Coronary artery (tissue), 2 donors: ENCODE results near the gene SUCLA2.
A peak's percentile ranks its signal among the peaks of the same experiment; 100 is the strongest.

Source experiments
- DNase-seq: peaks from one replicate; pipeline ENCODE4 v3.0.0-alpha.2; 2017; ENCODE audit warnings: low spot score
- H3K27ac ChIP-seq, 2 donors: fragments of 200-600 bp; sonication (generic); one replicate each; pipeline ENCODE4 v1.5.1; 2016 to 2019
- H3K4me3 ChIP-seq: fragments of 200-600 bp; sonication (generic); 2 replicates; pipeline ENCODE4 v1.5.1; 2016; ENCODE audit warnings: mild to moderate bottlenecking, moderate library complexity
- CTCF ChIP-seq: fragments of 200-600 bp; sonication (generic); IDR thresholded peaks from one replicate; pipeline ENCODE4 v1.5.1; 2019; ENCODE audit warnings: antibody characterized with exemption

Gene SUCLA2

DNA sequence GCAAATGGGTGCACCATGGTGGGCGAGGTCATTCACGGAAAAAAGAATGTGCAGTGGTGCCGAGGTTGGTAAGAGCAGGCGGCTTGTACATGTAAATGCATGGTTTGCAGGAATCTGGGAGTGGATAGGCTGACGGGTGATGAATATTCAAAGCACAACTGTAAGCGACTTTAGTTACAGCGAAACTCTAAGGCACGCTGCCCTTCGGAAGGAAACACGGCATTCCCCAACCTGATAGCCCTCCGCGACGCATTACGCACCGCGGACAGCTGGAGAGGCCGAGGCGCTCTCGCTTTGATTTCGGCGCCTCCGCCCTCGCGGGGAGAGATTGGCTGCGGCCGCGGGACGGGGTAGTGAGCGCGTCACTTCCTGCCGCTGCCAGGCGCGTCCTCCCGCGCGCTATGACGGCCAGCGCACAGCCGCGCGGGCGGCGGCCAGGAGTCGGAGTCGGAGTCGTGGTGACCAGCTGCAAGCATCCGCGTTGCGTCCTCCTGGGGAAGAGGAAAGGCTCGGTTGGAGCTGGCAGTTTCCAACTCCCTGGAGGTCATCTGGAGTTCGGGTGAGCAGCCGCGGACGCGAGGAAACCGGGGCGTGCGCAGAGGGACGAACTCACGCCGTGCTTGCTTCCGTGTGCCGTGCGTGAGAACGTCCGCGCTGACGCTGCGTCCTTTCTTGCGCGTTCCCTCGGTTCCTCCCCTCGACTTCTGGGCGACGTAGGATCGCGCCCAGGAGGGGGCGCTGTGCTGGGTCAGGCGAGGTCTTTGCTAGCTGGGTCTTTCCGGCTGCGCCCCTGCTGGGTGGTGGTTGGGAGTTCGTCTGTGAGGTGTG is 36.5 kb upstream of the SUCLA2 start, which contains the start of gene NUDT15:
NUDT15 (plus strand) TSS at position 381 of the 828 bp plus-strand sequence; CDS start at position 402, 21 bp downstream.
- Histone ChIP-seq H3K4me3 (peak within 1 kb of the TSS; percentile 81), H3K27ac (peak within 1 kb of the TSS; percentile 95 to 96)
- peak; percentile 97 for TF ChIP-seq CTCF
- peak; percentile 94 for DNase-seq

DNA sequence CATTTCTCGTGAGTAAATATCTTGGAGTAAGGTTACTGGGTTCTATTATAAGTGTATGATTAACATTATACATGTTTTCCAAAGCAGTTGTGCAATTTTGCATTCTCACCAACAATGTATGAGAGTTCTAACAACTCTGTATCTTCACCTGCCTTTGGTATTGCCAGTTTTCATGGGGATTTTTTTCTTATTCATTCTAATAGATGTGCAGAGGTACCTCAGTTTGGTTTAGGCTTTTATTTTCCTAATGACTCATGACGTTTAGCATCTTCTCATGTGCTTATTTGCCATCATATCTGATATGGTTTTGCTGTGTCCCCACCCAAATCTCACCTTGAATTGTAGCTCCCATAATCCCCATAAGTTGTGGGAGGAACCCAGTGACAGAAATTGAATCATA is 28.8 kb upstream of the SUCLA2 start:
- no peak for DNase-seq
- H3K4me3 ChIP-seq: no peak overlapping the region
- no peak for TF ChIP-seq CTCF
- H3K27ac ChIP-seq: no peak overlapping the region

- no peak for TF ChIP-seq CTCF
- H3K27ac ChIP-seq: no peak overlapping the region
- no peak overlapping the region for H3K4me3 ChIP-seq
- DNase-seq: no peak
These were observed 27.0 kb upstream of the SUCLA2 start for GRCh38 chr13:48028066-48028465.

GRCh38 chr13:48019796-48020195 is 18.7 kb upstream of the SUCLA2 start:
- TF ChIP-seq CTCF: no peak
- H3K4me3 ChIP-seq: no peak overlapping the region
- H3K27ac ChIP-seq: no peak overlapping the region
- DNase-seq: no peak

DNA sequence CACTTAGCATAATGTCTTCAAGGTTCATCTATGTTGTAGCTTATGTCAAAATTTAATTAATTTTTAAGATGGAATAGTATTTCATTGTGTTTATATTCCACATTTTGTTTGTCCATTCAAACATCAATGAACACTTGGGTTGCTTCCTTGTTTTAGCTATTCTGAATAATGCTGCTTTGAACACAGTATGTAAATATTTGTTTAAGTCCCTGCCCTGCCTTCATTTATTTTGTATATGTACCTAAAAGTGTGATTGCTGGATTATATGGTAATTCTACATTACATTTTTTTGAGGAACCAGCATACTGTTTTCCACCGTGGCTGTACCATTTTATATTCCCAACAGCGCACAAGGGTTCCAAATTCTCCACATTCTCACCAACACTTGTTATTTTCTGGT is 17.6 kb upstream of the SUCLA2 start:
- no peak for DNase-seq
- Histone ChIP-seq H3K4me3 (no peak overlapping the region), H3K27ac (no peak overlapping the region)
- no peak for TF ChIP-seq CTCF

- Histone ChIP-seq H3K27ac (no peak overlapping the region), H3K4me3 (no peak overlapping the region)
- DNase-seq: no peak
- no peak for TF ChIP-seq CTCF
These were observed 13.3 kb upstream of the SUCLA2 start for GRCh38 chr13:48014359-48014758.

DNA sequence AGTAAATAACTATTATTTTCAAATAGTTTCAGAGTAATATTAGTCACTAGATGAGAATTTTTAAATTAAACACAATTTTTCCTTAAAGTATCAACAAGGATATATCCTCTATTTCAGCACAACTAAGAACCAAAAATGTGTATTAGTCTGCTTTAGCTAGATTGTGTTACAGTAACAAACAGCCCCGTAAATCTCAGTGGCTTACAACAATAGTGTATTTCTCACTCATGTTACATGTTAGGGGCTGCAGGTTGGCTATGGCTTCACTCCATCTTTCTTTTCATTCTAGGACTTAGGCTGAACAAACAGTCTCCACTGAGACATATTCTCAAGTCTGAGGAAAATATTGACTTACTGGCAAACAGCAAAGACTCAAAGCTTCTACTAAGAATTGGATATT is 11.6 kb upstream of the SUCLA2 start:
- TF ChIP-seq CTCF: no peak
- no peak overlapping the region for H3K4me3 ChIP-seq
- no peak for DNase-seq
- no peak overlapping the region for H3K27ac ChIP-seq
